Caco-2 (cell line): ENCODE results near the gene RFX4. TPM values are rescaled to one million over a fixed set of nuclear protein-coding genes. Genes with fewer than 3 reads are reported as not detected.

Experiments used
- BruUV-seq: library from RNA; stranded (reverse); fragments of 400-500 nt; replicated peaks from 2 replicates; lab custom pipeline; 2021; lab: Mats Ljungman, UMichigan
- CTCF ChIA-PET: fragments of 300-600 bp; sonication (Branson Sonifier 250); formaldehyde crosslinking; loops from one replicate; lab custom pipeline; 2022; ENCODE audit warnings: antibody characterized with exemption; lab: Charles Lee
- POLR2A ChIA-PET: fragments of 300-600 bp; sonication (Branson Sonifier 250); formaldehyde crosslinking; loops from one replicate; lab custom pipeline; 2022; ENCODE audit warnings: antibody characterized with exemption; lab: Charles Lee
- DNase-seq, 2 experiments: peaks; one replicate each; pipeline versions ENCODE4 v3.0.0 to v3.0.0-alpha.2; 2020 to 2022
- H3K27me3 ChIP-seq: replicated peaks from 2 replicates; pipeline ENCODE4 v1.6.0; 2011; ENCODE audit warnings: low read length; ENCODE audit not compliant: control insufficient read depth, insufficient read depth
- H3K36me3 ChIP-seq: 2 replicates; pipeline ENCODE4 v1.5.1; 2011; ENCODE audit warnings: low read length; ENCODE audit not compliant: control insufficient read depth, insufficient read depth
- H3K4me1 ChIP-seq: fragments of 250-450 bp; sonication (Bioruptor Pico); 2 replicates; pipeline ENCODE4 v1.5.1; 2020; ENCODE audit warnings: mild to moderate bottlenecking
- H3K4me3 ChIP-seq: 2 replicates; pipeline ENCODE4 v1.5.1; 2011; ENCODE audit warnings: low read depth, mild to moderate bottlenecking, control low read depth, low read length
- H3K9me3 ChIP-seq: fragments of 250-450 bp; sonication (Bioruptor Pico); 2 replicates; pipeline ENCODE4 v1.5.1; 2020; ENCODE audit warnings: mild to moderate bottlenecking, moderate library complexity
- H3K27ac Mint-ChIP-seq: one replicate; pipeline ENCODE4 v1.8.0; 2022; ENCODE audit warnings: mixed read lengths; ENCODE audit not compliant: unreplicated experiment
- H3K27me3 Mint-ChIP-seq: one replicate; pipeline ENCODE4 v1.8.0; 2022; ENCODE audit warnings: mixed read lengths; ENCODE audit not compliant: insufficient read depth, unreplicated experiment
- H3K36me3 Mint-ChIP-seq: one replicate; pipeline ENCODE4 v1.8.0; 2022; ENCODE audit warnings: mild to moderate bottlenecking, mixed read lengths; ENCODE audit not compliant: insufficient read depth, unreplicated experiment
- H3K4me1 Mint-ChIP-seq: one replicate; pipeline ENCODE4 v1.8.0; 2022; ENCODE audit warnings: low read depth, mixed read lengths; ENCODE audit not compliant: unreplicated experiment
- H3K4me3 Mint-ChIP-seq: one replicate; pipeline ENCODE4 v1.8.0; 2022; ENCODE audit warnings: mild to moderate bottlenecking, moderate library complexity, mixed read lengths; ENCODE audit not compliant: unreplicated experiment
- H3K9me3 Mint-ChIP-seq: one replicate; pipeline ENCODE4 v1.8.0; 2022; ENCODE audit warnings: mixed read lengths; ENCODE audit not compliant: unreplicated experiment
- CTCF ChIP-seq, 2 experiments: fragments of 200-600 bp in 1 of 2; IDR thresholded peaks; 1 replicate in 1 of 2; 2 replicates in 1 of 2; pipeline versions ENCODE4 v1.5.1 to v1.8.0; 2011 to 2022; ENCODE audit warnings: antibody characterized with exemption in 1 of 2, control low read depth in 1 of 2, inconsistent platforms in 1 of 2, low read depth in 1 of 2, low read length in 1 of 2, mild to moderate bottlenecking in 1 of 2, moderate library complexity in 1 of 2; ENCODE audit not compliant: insufficient read depth in 1 of 2, severe bottlenecking in 1 of 2, unreplicated experiment in 1 of 2
- intact Hi-C: fragments of 100-400 bp; cut with micrococcal nuclease; formaldehyde crosslinking; loops from one replicate; pipeline ENCODE4 v1.10.0; 2022; ENCODE audit not compliant: unreplicated experiment
- total RNA-seq: library from RNA; stranded (reverse); gene quantifications from 2 replicates; pipeline ENCODE4 v1.2.3, GENCODE V29; 2022

RFX4 gene
- total RNA-seq, 1 experiment from 2014 or later, result not detected

GRCh38 chr12:106753526-106753925 is 170.7 kb downstream of the RFX4 start:
- TF ChIP-seq CTCF (IDR thresholded peaks at IDR 0.05; ENCODE audit: insufficient read depth in 1 of 2, low read depth in 1 of 2, low read length in 1 of 2, severe bottlenecking in 1 of 2, unreplicated experiment in 1 of 2), result no peak
- BruUV-seq, result no TSS peak

GRCh38 chr12:106754331-106754730 is 171.5 kb downstream of the RFX4 start:
- CTCF ChIA-PET, result no interaction called here
- Mint-ChIP-seq H3K27me3 (no peaks in the 10 kb centered on the region), H3K4me1 (no peaks in the 10 kb centered on the region), H3K9me3 (no peaks in the 10 kb centered on the region), H3K36me3 (no peaks in the 10 kb centered on the region), H3K27ac (no peak overlapping the region), H3K4me3 (no peak overlapping the region)
- no TSS peak for BruUV-seq
- TF ChIP-seq CTCF (IDR thresholded peaks at IDR 0.05; ENCODE audit: insufficient read depth in 1 of 2, low read depth in 1 of 2, low read length in 1 of 2, severe bottlenecking in 1 of 2, unreplicated experiment in 1 of 2), result no peak
- POLR2A ChIA-PET, result no interaction called here
- DNase-seq, result no peak
- Histone ChIP-seq H3K36me3 (no peaks in the 10 kb centered on the region), H3K4me1 (no peaks in the 10 kb centered on the region), H3K9me3 (no peaks in the 10 kb centered on the region), H3K4me3 (no peak overlapping the region), H3K27me3 (no peaks in the 10 kb centered on the region)
- intact Hi-C loops, result no loop called here

More at GRCh38 chr12:106753526-106753925, 170.7 kb downstream of the RFX4 start:
- CTCF ChIA-PET, result no interaction called here
- intact Hi-C loops, result no loop called here
- H3K27me3 ChIP-seq, result no peaks in the 10 kb centered on the region
- no peak for DNase-seq
- no peak overlapping the region for H3K4me3 Mint-ChIP-seq
- no peaks in the 10 kb centered on the region for H3K4me1 ChIP-seq
- POLR2A ChIA-PET, result no interaction called here
- no peaks in the 10 kb centered on the region for H3K9me3 ChIP-seq
- no peaks in the 10 kb centered on the region for H3K9me3 Mint-ChIP-seq
- H3K36me3 ChIP-seq, result no peaks in the 10 kb centered on the region
- no peaks in the 10 kb centered on the region for H3K4me1 Mint-ChIP-seq
- no peaks in the 10 kb centered on the region for H3K27me3 Mint-ChIP-seq
- no peaks in the 10 kb centered on the region for H3K36me3 Mint-ChIP-seq
- H3K27ac Mint-ChIP-seq, result no peak overlapping the region
- no peak overlapping the region for H3K4me3 ChIP-seq

- H3K27me3 Mint-ChIP-seq, result no peaks in the 10 kb centered on the region
- H3K4me1 Mint-ChIP-seq, result no peaks in the 10 kb centered on the region
- intact Hi-C loops, result no loop called here
- no peak for DNase-seq
- BruUV-seq, result no TSS peak
- POLR2A ChIA-PET, result interaction anchor here (0.6 kb wide), 1 partner anchor 11 kb away, joined by 8 read pairs; no protein-coding TSS in a partner anchor
- TF ChIP-seq CTCF (IDR thresholded peaks at IDR 0.05; ENCODE audit: insufficient read depth in 1 of 2, low read depth in 1 of 2, low read length in 1 of 2, severe bottlenecking in 1 of 2, unreplicated experiment in 1 of 2), result no peak
- H3K9me3 Mint-ChIP-seq, result no peaks in the 10 kb centered on the region
- H3K4me3 Mint-ChIP-seq, result no peak overlapping the region
- H3K4me3 ChIP-seq, result no peak overlapping the region
- no peaks in the 10 kb centered on the region for H3K27me3 ChIP-seq
- CTCF ChIA-PET, result no interaction called here
- no peaks in the 10 kb centered on the region for H3K36me3 ChIP-seq
- no peaks in the 10 kb centered on the region for H3K9me3 ChIP-seq
- H3K27ac Mint-ChIP-seq, result no peak overlapping the region
- H3K4me1 ChIP-seq, result no peaks in the 10 kb centered on the region
- H3K36me3 Mint-ChIP-seq, result no peaks in the 10 kb centered on the region
These were observed 175.0 kb downstream of the RFX4 start for GRCh38 chr12:106757623-106758348.
